Mesenteric fat pad (tissue), 1 donor: Measurements from ENCODE around the gene CBLN4. TPM values are rescaled to one million over a fixed set of nuclear protein-coding genes. Genes with fewer than 3 reads are reported as not detected.

Experiments
- DNase-seq: peaks from one replicate; pipeline ENCODE4 v3.0.0-alpha.2; 2020; ENCODE audit warnings: low spot score
- long read RNA-seq: library from polyadenylated mRNA; unstranded; transcript quantifications from one replicate; pipeline ENCODE4 v2.0.0, GENCODE V29; 2020
- total RNA-seq: library from RNA; stranded (reverse); fragmentation: NEBNext Ultra II Directional; extraction: Animal tissue kit (Norgen Biotek cat#: 25700); gene quantifications from one replicate; pipeline ENCODE4 v1.2.1, GENCODE V29; 2021
- donor health status: DM: yes; HTN: yes; CAD: no.

Gene CBLN4
- 0.32 TPM for total RNA-seq
- long read RNA-seq, partial matches to known transcripts, result 0 of 1 reads
- long read RNA-seq, other reads (novel, unspliced or antisense), result 0 of 1 reads

GRCh38 chr20:56005389-56005715 lies at the start of gene CBLN4:
CBLN4 (minus strand) TSS chr20:56005519; CDS start chr20:56004171, 1,348 bp downstream.
- DNase-seq, result no peak

GRCh38 chr20:56043227-56043626 lies 37.9 kb upstream of the CBLN4 start:
- no peak for DNase-seq

- DNase-seq, result no peak
Observed at GRCh38 chr20:56032251-56032650, 26.9 kb upstream of the CBLN4 start.

DNA sequence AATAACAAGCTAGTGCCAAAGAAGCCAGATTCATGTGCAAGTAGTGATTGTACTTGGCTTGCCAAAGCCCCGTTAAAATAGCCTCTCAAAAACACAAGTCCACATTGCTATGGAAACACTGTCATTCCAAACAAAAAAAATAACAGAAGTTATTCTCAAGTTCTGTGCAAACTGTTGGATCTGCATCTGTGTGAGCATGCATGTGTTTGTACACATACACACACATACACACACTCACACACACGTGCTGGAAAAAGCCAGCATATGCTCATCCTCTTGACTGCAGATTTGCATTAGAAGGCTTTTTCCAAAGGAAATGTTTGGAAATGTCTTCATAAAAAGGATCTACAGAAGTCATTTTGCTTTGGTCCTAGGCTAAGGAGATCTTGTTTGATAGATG lies 13.4 kb upstream of the CBLN4 start:
- no peak for DNase-seq

DNA sequence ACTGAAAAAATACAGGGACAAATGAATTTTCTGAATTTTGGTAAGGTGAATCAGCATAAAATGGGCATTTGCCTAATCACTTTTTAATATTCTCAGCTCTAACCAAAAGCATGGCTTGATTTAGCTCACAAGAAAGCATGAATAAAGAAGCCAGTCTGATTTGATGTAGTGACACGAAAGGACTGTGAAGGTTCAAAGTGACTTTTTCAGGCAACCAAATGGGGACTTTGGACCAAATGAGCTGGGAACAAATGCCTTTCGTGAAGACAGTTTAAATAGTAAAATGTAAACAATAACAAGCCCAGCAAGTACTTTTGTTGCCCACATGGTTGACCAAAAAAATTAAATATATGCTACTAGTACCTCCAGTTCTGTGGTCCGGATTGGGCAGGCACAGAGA lies 12.9 kb upstream of the CBLN4 start:
- DNase-seq, result no peak

DNA sequence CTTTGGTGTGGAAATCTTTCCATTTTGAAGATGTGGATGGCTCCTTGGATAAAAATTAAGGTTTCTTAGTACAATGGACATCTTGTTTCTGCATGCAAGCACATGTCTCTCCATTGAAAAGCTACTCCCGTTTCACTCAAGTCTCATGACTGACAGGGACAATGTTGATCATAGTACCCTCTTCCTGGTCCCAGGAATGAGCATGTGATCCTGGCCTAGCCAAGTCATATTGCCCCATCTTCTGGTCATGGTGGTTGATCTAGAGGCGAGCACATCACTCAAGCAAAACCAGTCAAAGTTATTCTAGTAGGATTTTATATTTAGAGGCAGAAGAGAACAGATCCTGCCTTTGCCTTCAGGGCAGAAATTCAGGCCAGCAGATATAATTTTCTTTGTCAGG lies 12.2 kb upstream of the CBLN4 start:
- DNase-seq, result no peak

DNA sequence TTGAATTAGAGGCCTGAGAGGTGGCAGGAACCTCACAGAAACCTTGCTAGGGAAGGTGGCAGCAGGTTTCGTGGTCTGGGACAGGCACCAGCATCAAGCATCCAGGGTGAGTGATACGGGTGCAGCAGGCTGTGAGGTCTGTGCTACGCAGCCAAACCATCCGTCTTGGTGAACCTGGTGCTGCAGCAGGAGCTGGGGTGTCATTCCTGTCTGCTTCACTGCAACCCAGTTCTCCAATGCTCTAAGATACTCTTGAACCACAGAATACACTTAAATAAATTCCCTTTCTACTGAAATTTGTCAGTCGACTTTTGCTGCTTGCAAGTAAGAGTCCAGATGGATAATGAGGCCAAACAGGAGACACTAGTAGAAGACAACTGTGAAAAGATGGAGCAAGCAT lies 9.7 kb upstream of the CBLN4 start:
- DNase-seq, result no peak

GRCh38 chr20:56014151-56014550 lies 8.8 kb upstream of the CBLN4 start:
- no peak for DNase-seq

DNA sequence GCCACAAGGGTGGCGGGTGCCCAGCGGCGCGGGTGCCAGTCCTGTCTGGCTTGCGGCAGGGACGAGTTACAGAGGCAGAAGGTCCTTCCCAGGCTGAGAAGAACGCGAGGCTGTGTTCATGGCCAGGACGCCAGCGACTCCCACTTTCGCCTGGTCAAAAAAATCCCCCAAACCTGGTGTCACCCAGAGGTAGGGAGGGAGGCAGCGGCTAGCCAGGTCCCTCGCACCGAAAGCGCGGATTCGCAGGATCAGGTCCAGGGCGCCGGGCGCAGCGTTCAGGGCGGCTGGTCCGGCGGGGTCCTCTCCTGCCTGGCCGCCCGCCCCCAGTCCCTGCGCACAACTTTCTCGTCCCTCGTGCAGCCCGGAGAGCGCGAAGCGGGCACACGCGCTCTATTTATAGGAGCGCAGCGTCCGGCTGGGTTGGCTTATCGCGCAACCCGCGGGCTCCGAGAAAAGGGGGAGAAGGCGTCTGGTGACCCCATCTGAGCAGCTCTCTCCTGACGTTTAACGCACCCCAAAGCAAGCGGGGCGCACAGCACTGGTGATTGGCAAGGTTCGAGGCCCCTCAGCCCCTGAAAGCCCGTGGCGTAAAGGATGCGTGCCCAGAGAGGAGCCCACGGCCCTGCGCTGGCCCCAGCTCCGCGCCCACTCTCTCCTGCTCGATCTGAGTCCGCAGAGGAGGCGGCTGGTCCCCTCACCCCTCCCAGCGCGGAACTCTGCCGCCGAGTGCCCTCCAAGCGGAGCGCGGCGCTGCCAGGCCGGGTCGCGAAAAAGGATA lies 519 bp downstream of the CBLN4 start:
- DNase-seq, result no peak

GRCh38 chr20:56004007-56004406 lies 1.3 kb downstream of the CBLN4 start:
- DNase-seq, result no peak

- no peak for DNase-seq
Observed at GRCh38 chr20:56002908-56003800, 2.2 kb downstream of the CBLN4 start.

DNA sequence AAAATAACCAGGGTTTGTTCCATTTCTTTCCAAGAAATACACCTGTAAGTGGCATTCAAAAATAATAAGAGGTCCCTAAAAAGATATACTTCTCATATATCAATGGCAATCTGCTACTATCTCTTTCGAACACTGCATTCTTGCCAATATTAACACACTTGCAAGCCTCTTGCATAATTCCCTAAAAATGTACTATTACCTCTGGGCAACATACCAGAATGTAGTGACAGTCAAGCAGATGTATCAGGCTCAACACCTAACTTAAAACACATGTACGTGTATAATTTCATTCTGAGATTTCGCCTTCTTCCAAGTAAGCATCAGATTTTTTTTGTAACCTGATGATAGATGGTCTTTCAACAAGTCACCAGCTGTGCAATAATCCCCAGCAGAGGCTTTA lies 3.4 kb downstream of the CBLN4 start:
- no peak for DNase-seq

DNA sequence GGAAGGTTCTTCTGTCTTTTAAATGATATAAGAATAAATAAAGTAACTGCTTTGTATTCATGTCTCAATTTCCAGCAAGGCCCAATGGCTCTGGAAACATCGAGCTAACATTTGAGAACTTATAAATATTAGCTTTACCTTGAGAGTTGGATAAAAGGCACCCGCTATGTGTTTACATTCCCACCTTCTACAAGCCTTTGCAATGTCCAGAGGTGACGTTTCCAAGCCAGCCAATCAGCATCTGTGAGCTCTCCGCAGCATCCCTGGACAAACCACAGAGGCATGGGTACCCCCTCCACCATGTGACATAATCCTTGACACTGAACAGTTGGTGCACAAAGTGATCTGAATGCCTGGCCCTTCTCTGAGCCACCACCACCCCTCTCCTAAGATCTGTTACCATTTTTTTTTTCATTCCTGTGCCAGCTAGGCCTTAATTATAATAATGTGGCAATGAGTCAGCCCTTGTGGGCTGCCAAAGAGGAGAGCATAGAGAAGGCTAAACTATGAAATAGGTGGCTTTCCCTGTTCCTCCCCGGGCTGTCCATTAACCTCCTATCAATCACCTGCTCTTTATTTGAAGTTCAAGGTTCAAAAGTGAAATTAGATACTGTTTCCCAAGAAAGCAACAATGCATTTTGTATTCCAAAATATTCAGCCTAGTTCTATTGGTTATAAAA lies 4.1 kb downstream of the CBLN4 start:
- no peak for DNase-seq

DNA sequence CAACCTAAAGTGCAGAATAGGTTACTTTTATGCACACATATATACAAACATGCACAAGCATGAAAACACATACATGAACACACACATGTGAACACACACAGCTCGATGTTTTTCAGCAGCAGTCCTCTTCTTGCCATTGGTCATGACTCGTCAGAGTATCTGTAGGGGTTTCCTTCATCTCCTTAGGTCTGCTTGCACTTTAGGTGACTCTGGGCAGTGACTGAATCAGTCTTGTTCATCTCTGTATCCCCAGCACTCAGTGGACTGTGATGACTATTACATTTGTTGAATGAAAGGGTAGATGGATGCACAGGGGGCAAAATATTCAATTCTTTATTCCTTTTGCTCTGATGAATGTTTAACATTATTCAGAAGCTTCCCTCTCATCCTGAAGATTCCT lies 26.8 kb downstream of the CBLN4 start:
- DNase-seq, result no peak

GRCh38 chr20:55977690-55978459 lies 27.4 kb downstream of the CBLN4 start:
- DNase-seq, result no peak

- DNase-seq, result no peak
Observed at GRCh38 chr20:55974491-55975202, 30.7 kb downstream of the CBLN4 start.

DNA sequence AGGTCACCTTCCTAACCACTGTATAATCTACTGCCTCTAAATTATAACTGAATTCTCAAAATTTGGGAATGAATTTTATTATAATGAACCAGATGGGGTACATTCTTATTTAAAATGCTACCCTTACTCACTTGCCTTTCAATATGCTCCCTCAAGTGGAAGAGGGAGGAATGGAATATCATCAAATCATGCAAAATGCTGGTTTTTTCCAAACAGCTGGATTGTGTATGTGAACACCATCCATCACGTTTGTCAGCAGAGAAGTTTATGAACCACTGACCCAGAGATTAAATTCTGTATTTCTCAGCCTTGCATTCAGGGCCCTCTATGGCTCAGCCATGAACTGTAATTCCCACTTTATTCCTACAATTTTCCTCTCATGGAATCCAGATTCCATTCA lies 40.5 kb downstream of the CBLN4 start:
- no peak for DNase-seq

GRCh38 chr20:55961376-55962330 lies 43.7 kb downstream of the CBLN4 start:
- no peak for DNase-seq

- DNase-seq, result no peak
Observed at GRCh38 chr20:55953201-55953600, 52.1 kb downstream of the CBLN4 start.
